HCT116 (cell line): Measurements from ENCODE around the gene CACNB1.

Experiments used
- MAX ChIP-seq: IDR thresholded peaks from 2 replicates; pipeline ENCODE4 v1.6.1; 2012
- POLR2AphosphoS5 ChIP-seq: IDR thresholded peaks from 2 replicates; pipeline ENCODE4 v1.6.1; 2011; ENCODE audit warnings: mild to moderate bottlenecking, low read depth, low read length, moderate library complexity
- TF ChIP-seq, protein P1 (sequence below), 3 experiments: fragments of 200-600 bp in 1 of 3; sonication (generic) in 1 of 3; IDR thresholded peaks in 2 of 3; conservative IDR thresholded peaks in 1 of 3; 2 replicates each; pipeline ENCODE4 v1.5.1; 2012 to 2017; ENCODE audit warnings: low read depth in 2 of 3, low read length in 2 of 3, antibody characterized with exemption in 1 of 3, borderline replicate concordance in 1 of 3, control low read depth in 1 of 3, mild to moderate bottlenecking in 1 of 3, mixed read lengths in 1 of 3, mixed run types in 1 of 3, moderate library complexity in 1 of 3; ENCODE audit not compliant: insufficient read depth in 1 of 3

GRCh38 chr17:39224778-39225307 lies 27.4 kb upstream of the CACNB1 start:
- TF ChIP-seq POLR2AphosphoS5 (no peak), MAX (no peak)
- TF ChIP-seq, protein P1, sequence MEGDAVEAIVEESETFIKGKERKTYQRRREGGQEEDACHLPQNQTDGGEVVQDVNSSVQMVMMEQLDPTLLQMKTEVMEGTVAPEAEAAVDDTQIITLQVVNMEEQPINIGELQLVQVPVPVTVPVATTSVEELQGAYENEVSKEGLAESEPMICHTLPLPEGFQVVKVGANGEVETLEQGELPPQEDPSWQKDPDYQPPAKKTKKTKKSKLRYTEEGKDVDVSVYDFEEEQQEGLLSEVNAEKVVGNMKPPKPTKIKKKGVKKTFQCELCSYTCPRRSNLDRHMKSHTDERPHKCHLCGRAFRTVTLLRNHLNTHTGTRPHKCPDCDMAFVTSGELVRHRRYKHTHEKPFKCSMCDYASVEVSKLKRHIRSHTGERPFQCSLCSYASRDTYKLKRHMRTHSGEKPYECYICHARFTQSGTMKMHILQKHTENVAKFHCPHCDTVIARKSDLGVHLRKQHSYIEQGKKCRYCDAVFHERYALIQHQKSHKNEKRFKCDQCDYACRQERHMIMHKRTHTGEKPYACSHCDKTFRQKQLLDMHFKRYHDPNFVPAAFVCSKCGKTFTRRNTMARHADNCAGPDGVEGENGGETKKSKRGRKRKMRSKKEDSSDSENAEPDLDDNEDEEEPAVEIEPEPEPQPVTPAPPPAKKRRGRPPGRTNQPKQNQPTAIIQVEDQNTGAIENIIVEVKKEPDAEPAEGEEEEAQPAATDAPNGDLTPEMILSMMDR (IDR thresholded peaks at IDR 0.05 in 2 of 3, conservative IDR thresholded peaks at IDR 0.05 in 1 of 3; ENCODE audit: borderline replicate concordance in 1 of 3, insufficient read depth in 1 of 3, low read depth in 2 of 3, low read length in 2 of 3): no peak
